TTC549 (cell line): ENCODE measurements around the gene COQ6.
"Not testable (repeated sequence)": the region's sequence is repeated elsewhere in the genome, so short reads cannot be mapped to it uniquely, and the experiment has no call there.

Experiments used
- FAIRE-seq: peaks from 2 replicates; lab custom pipeline; 2012; peaks lifted over from hg19 to GRCh38; lab: Jason Lieb, UNC

Gene COQ6

DNA sequence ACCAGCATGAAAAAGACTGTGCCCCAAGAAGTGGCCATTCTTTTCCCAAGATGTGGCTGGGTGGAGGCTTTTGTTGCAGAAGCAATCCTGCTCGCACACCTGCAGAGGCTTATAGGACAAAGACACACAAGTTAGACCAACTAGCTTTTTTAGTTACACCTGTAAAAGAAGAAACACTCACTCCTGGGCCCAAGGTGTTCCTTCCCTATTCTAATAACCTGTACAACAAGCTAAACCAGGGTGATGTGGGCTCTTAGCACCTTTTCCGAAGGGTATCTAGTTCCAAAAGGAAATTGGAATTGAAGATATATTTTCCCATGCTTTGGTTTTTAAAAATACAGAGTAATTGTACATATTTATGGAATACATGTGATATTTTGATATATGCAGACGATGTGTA is 38.0 kb downstream of the COQ6 start:
- no peak for FAIRE-seq

- not testable (repeated sequence) for FAIRE-seq
Measured at GRCh38 chr14:73988656-73989055, 38.6 kb downstream of the COQ6 start.

- FAIRE-seq = no peak
Measured at GRCh38 chr14:73991092-73991491, 41.0 kb downstream of the COQ6 start.

GRCh38 chr14:73994926-73995325 is 44.8 kb downstream of the COQ6 start:
- not testable (repeated sequence) for FAIRE-seq

- FAIRE-seq = no peak
Measured at GRCh38 chr14:73995977-73996378, 45.9 kb downstream of the COQ6 start.

GRCh38 chr14:73996731-73997107 is 46.6 kb downstream of the COQ6 start:
- FAIRE-seq = no peak

DNA sequence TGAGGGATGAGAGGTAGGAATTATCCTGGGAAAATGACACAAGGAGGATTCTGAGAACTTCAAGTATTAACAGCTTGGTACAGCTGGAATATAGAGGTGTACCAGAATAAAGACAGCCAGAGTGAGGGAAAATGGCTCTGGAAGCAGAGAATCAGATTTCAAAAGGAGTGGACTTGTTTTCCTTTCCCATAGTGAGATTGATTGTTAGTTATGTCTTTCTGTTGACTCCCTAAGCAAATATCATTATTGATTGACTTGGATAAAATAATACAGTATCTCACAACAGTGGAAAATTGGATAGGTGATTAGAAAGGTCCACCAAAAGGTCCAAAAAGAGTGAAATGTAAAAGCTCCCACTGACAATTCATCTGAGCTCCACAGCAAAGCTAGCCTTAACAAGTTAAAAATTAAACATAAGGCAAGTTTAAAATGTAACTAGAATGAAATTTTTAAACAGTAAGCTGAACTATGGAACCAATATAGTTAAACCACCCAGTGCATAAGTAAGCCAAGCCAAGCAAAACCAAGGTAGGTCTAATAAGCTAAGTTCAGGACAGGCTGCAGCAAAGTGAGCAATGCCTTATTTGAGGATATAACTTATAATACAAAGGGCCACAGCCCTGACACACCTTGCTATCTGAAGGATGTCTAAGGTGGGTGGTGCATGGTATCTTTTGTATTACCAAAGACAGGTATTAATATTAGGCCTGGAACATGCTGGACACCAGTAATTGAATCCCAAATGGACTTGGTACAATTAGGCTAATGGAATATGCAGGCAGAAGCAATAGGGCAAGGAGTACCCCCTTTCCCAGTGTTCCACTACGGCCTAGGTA is 47.2 kb downstream of the COQ6 start:
- no peak for FAIRE-seq

DNA sequence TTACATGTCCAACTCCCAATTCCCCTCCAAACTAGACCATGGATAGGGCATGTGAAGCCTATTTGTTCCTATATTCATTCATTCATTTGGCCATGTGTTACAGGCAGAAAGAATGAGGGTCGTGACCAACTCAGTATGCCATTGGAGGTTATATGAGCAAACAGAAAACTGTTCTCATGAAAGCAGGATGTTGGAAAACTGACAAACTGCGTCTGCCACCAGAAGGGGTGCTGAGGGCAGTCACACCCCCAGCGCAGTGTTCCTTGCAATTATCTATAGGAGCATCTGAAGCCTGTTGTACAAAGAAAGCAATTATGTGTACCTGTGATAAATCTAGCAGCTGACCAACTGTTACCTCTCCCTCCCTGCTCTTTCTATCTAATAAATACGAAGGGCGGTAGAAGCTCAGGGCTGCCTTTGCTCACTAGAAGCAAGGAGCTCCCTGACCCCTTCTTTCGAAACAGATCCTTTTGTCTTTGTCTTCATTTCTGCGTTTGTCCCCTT is 47.9 kb downstream of the COQ6 start:
- no peak for FAIRE-seq

GRCh38 chr14:73998726-73999125 is 48.6 kb downstream of the COQ6 start:
- FAIRE-seq = no peak

- not testable (repeated sequence) for FAIRE-seq
Measured at GRCh38 chr14:74005664-74006063, 55.6 kb downstream of the COQ6 start.

GRCh38 chr14:74008843-74009499 is 58.9 kb downstream of the COQ6 start:
- FAIRE-seq = no peak
